ENCODE measurements around the gene PRKCH.

DNA sequence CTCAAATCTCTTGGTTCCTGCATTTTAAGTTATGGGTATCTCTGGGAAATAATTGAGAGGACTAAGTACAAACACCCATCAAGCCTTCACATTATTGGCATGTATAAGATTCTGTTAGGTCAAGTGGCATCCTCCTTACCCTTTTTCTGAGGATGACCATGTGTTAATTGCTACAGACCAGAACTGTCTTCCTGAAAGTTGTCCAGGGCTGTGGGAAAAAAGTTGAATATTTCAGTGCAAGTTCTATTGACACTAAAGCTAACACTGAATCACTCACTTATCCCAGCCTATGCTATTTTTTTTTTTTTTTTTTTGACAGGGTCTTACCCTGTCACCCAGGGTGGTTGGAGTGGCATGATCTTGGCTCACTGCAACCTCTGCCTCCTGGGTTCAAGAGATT lies 243.8 kb downstream of the PRKCH start:
- TF ChIP-seq, protein P1, sequence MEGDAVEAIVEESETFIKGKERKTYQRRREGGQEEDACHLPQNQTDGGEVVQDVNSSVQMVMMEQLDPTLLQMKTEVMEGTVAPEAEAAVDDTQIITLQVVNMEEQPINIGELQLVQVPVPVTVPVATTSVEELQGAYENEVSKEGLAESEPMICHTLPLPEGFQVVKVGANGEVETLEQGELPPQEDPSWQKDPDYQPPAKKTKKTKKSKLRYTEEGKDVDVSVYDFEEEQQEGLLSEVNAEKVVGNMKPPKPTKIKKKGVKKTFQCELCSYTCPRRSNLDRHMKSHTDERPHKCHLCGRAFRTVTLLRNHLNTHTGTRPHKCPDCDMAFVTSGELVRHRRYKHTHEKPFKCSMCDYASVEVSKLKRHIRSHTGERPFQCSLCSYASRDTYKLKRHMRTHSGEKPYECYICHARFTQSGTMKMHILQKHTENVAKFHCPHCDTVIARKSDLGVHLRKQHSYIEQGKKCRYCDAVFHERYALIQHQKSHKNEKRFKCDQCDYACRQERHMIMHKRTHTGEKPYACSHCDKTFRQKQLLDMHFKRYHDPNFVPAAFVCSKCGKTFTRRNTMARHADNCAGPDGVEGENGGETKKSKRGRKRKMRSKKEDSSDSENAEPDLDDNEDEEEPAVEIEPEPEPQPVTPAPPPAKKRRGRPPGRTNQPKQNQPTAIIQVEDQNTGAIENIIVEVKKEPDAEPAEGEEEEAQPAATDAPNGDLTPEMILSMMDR (IDR thresholded peaks at IDR 0.05): no peak
- TF ChIP-seq POLR2A (IDR thresholded peaks at IDR 0.05): no peak

Data from breast epithelium (tissue), 3 donors.